Keratinocyte (primary cell): ENCODE data around the gene SLC22A14. TPM values are rescaled to one million over a fixed set of nuclear protein-coding genes. Genes with fewer than 3 reads are reported as not detected.

Experiments used
- DNase-seq: peaks from one replicate; pipeline ENCODE4 v3.0.0-alpha.2; 2011; ENCODE audit warnings: low read depth, missing footprints, low spot score
- FAIRE-seq: peaks from 2 replicates; lab custom pipeline; 2011; peaks lifted over from hg19 to GRCh38; lab: Jason Lieb, UNC
- H2AFZ ChIP-seq: 2 replicates; pipeline ENCODE4 v1.6.0; 2012; ENCODE audit warnings: low read length, control low read depth, inconsistent platforms; ENCODE audit not compliant: control insufficient read depth
- H3K27ac ChIP-seq: 2 replicates; pipeline ENCODE4 v1.5.1; 2011; ENCODE audit warnings: low read length; ENCODE audit not compliant: control insufficient read depth, insufficient read depth
- H3K27me3 ChIP-seq: 3 replicates; pipeline ENCODE4 v1.6.0; 2011; ENCODE audit warnings: low read length; ENCODE audit not compliant: control insufficient read depth, insufficient read depth; ENCODE audit errors: extremely low read depth
- H3K36me3 ChIP-seq, 2 experiments: 2 replicates in 1 of 2; 3 replicates in 1 of 2; pipeline ENCODE4 v1.5.1; 2011; ENCODE audit warnings: low read length in 2 of 2, mild to moderate bottlenecking in 1 of 2; ENCODE audit not compliant: control insufficient read depth in 2 of 2, insufficient read depth in 2 of 2; ENCODE audit errors: extremely low read depth in 1 of 2
- H3K4me1 ChIP-seq: 3 replicates; pipeline ENCODE4 v1.5.1; 2011; ENCODE audit warnings: low read length; ENCODE audit not compliant: control insufficient read depth, insufficient read depth; ENCODE audit errors: extremely low read depth
- H3K4me2 ChIP-seq: 3 replicates; pipeline ENCODE4 v1.6.0; 2011; ENCODE audit warnings: low read depth, low read length; ENCODE audit not compliant: control insufficient read depth, insufficient read depth; ENCODE audit errors: extremely low read depth
- H3K4me3 ChIP-seq, 3 experiments: fragments of 200-600 bp in 1 of 3; sonication (generic) in 1 of 3; 2 replicates in 2 of 3; 3 replicates in 1 of 3; pipeline ENCODE4 v1.5.1; 2011 to 2016; ENCODE audit warnings: low read length in 3 of 3, mild to moderate bottlenecking in 3 of 3, control low read depth in 2 of 3, inconsistent platforms in 1 of 3, low read depth in 1 of 3, mixed read lengths in 1 of 3, mixed run types in 1 of 3, moderate library complexity in 1 of 3; ENCODE audit not compliant: control insufficient read depth in 2 of 3, insufficient read depth in 2 of 3; ENCODE audit errors: extremely low read depth in 1 of 3
- H3K79me2 ChIP-seq: 2 replicates; pipeline ENCODE4 v1.6.0; 2012; ENCODE audit warnings: low read length; ENCODE audit not compliant: control insufficient read depth, insufficient read depth
- H3K9ac ChIP-seq: 3 replicates; pipeline ENCODE4 v1.6.0; 2011; ENCODE audit warnings: low read length; ENCODE audit not compliant: control insufficient read depth, insufficient read depth; ENCODE audit errors: extremely low read depth
- H3K9me1 ChIP-seq: 3 replicates; pipeline ENCODE4 v1.6.0; 2011; ENCODE audit warnings: low read length; ENCODE audit not compliant: control insufficient read depth, insufficient read depth; ENCODE audit errors: extremely low read depth
- H3K9me3 ChIP-seq: 2 replicates; pipeline ENCODE4 v1.5.1; 2012; ENCODE audit warnings: low read depth, low read length; ENCODE audit not compliant: control insufficient read depth
- H4K20me1 ChIP-seq: 3 replicates; pipeline ENCODE4 v1.6.0; 2011; ENCODE audit warnings: low read length; ENCODE audit not compliant: control insufficient read depth, insufficient read depth; ENCODE audit errors: extremely low read depth
- EZH2 ChIP-seq: IDR thresholded peaks from one replicate; pipeline ENCODE4 v1.6.1; 2012; ENCODE audit warnings: inconsistent platforms, mild to moderate bottlenecking, low read length, moderate library complexity
- dilution Hi-C: fragments of 300-500 bp; cut with MboI; formaldehyde crosslinking; loops from one replicate; pipeline ENCODE4 v1.7.0; 2020; ENCODE audit warnings: low sequenced_read_pairs; ENCODE audit not compliant: extremely low pct_ligation_motif_present
- polyA plus RNA-seq, 5 experiments: library from polyadenylated mRNA; depleted of rRNA in 3 of 5; stranded (reverse) in 3 of 5; stranded (forward) in 1 of 5; unstranded in 1 of 5; fragments of >200 nt; gene quantifications; 1 replicate in 1 of 5; 2 replicates in 3 of 5; 3 replicates in 1 of 5; pipeline versions ENCODE4 v1.2.1 to v1.2.3, GENCODE V29; 2011 to 2012; ENCODE audit warnings: missing spikeins in 2 of 5, low read depth in 1 of 5, low replicate concordance in 1 of 5
- TF ChIP-seq, protein P1 (sequence below), 3 experiments: IDR thresholded peaks in 1 of 3; conservative IDR thresholded peaks in 1 of 3; optimal IDR thresholded peaks in 1 of 3; 2 replicates in 2 of 3; 3 replicates in 1 of 3; pipeline versions ENCODE3 to v1.5.1; 2011; ENCODE audit warnings: low read length in 3 of 3, mild to moderate bottlenecking in 3 of 3, moderate library complexity in 2 of 3, control low read depth in 1 of 3, inconsistent platforms in 1 of 3; ENCODE audit not compliant: insufficient read depth in 2 of 3; ENCODE audit errors: extremely low read depth in 1 of 3

Gene SLC22A14
- polyA plus RNA-seq, 1 donor (not counting 4 experiments of a cell fraction or from before 2014, with no cell fraction given) = 0.20 TPM

- Histone ChIP-seq H3K9me1 (no peaks in the 10 kb centered on the region), H4K20me1 (no peaks in the 10 kb centered on the region), H3K9me3 (no peaks in the 10 kb centered on the region), H3K27me3 (peaks cover 4% of the 10 kb centered on the region), H3K9ac (no peak overlapping the region), H2AFZ (no peak overlapping the region), H3K36me3 (no peaks in the 10 kb centered on the region), H3K27ac (no peak overlapping the region), H3K4me3 (no peak overlapping the region), H3K4me2 (no peak overlapping the region), H3K4me1 (no peaks in the 10 kb centered on the region), H3K79me2 (no peaks in the 10 kb centered on the region)
- FAIRE-seq (no peak), DNase-seq (no peak)
- TF ChIP-seq, protein P1, sequence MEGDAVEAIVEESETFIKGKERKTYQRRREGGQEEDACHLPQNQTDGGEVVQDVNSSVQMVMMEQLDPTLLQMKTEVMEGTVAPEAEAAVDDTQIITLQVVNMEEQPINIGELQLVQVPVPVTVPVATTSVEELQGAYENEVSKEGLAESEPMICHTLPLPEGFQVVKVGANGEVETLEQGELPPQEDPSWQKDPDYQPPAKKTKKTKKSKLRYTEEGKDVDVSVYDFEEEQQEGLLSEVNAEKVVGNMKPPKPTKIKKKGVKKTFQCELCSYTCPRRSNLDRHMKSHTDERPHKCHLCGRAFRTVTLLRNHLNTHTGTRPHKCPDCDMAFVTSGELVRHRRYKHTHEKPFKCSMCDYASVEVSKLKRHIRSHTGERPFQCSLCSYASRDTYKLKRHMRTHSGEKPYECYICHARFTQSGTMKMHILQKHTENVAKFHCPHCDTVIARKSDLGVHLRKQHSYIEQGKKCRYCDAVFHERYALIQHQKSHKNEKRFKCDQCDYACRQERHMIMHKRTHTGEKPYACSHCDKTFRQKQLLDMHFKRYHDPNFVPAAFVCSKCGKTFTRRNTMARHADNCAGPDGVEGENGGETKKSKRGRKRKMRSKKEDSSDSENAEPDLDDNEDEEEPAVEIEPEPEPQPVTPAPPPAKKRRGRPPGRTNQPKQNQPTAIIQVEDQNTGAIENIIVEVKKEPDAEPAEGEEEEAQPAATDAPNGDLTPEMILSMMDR (optimal IDR thresholded peaks at IDR 0.05 in 1 of 3, IDR thresholded peaks at IDR 0.05 in 1 of 3, conservative IDR thresholded peaks at IDR 0.05 in 1 of 3; ENCODE audit: extremely low read depth in 1 of 3, insufficient read depth in 2 of 3, low read length in 3 of 3) = no peak
- TF ChIP-seq EZH2 = no peak
- dilution Hi-C loops = no loop called here
Observed at GRCh38 chr3:38308456-38308855, 26.4 kb downstream of the SLC22A14 start.

GRCh38 chr3:38311476-38311875 lies 29.4 kb downstream of the SLC22A14 start:
- no peak overlapping the region for H3K4me3 ChIP-seq
- peaks cover 4% of the 10 kb centered on the region for H3K27me3 ChIP-seq
- H3K27ac ChIP-seq = no peak overlapping the region
- DNase-seq (no peak), FAIRE-seq (no peak)
- no peaks in the 10 kb centered on the region for H3K9me1 ChIP-seq
- H3K79me2 ChIP-seq = no peaks in the 10 kb centered on the region
- no peak overlapping the region for H2AFZ ChIP-seq
- H3K36me3 ChIP-seq = peaks cover 0 to 1% of the 10 kb centered on the region in 2 experiments
- H4K20me1 ChIP-seq = no peaks in the 10 kb centered on the region
- H3K4me1 ChIP-seq = no peaks in the 10 kb centered on the region
- TF ChIP-seq, protein P1 (optimal IDR thresholded peaks at IDR 0.05 in 1 of 3, IDR thresholded peaks at IDR 0.05 in 1 of 3, conservative IDR thresholded peaks at IDR 0.05 in 1 of 3; ENCODE audit: extremely low read depth in 1 of 3, insufficient read depth in 2 of 3, low read length in 3 of 3) = no peak
- no peak for TF ChIP-seq EZH2
- H3K9ac ChIP-seq = no peak overlapping the region
- H3K9me3 ChIP-seq = no peaks in the 10 kb centered on the region
- H3K4me2 ChIP-seq = no peak overlapping the region
- dilution Hi-C loops = no loop called here
